HCT116 (cell line): ENCODE results near the gene ERBIN. TPM values are rescaled to one million over a fixed set of nuclear protein-coding genes. Genes with fewer than 3 reads are reported as not detected.

Source experiments
- ATAC-seq: fragments of 200-7000 bp; cut with Tn5 transposase; 2 replicates; pipeline ENCODE4 v1.9.1; 2020; ENCODE audit warnings: mild to moderate bottlenecking, moderate library complexity
- BruUV-seq: library from RNA; stranded (reverse); fragments of 400-500 nt; replicated peaks from 2 replicates; lab custom pipeline; 2021; lab: Mats Ljungman, UMichigan
- CTCF ChIA-PET: fragments of 300-600 bp; sonication (Branson Sonifier 250); formaldehyde crosslinking; loops from one replicate; lab custom pipeline; 2021; ENCODE audit warnings: antibody characterized with exemption; lab: Charles Lee
- POLR2A ChIA-PET: fragments of 300-600, 350-600 bp; sonication (Branson Sonifier 250); formaldehyde crosslinking; loops from one replicate; lab custom pipeline; 2021; ENCODE audit warnings: antibody characterized with exemption; lab: Charles Lee
- RAD21 ChIA-PET, 2 experiments: fragments of 300-600 bp; sonication (Branson Sonifier 250); formaldehyde crosslinking; loops; one replicate each; lab custom pipeline; 2023; ENCODE audit warnings: low total read pairs in 2 of 2; ENCODE audit not compliant: uncharacterized antibody in 2 of 2, unreplicated experiment in 2 of 2, low non-redundant PET in 1 of 2; lab: Charles Lee
- DNase-seq: peaks from one replicate; pipeline ENCODE4 v3.0.0-alpha.2; 2010; ENCODE audit warnings: low read depth, low spot score
- H2AFZ ChIP-seq: fragments of 200-600 bp; shearing (Covaris generic), sonication (generic); 2 replicates; pipeline ENCODE4 v1.6.1; 2017; ENCODE audit warnings: low read depth, mixed run types, mixed read lengths, antibody characterized with exemption, low read length; ENCODE audit not compliant: poor library complexity, severe bottlenecking
- H3K27ac ChIP-seq: 2 replicates; pipeline ENCODE4 v1.5.1; 2012; ENCODE audit warnings: low read depth, low read length
- H3K27me3 ChIP-seq: fragments of 200-600 bp; sonication (generic); 2 replicates; pipeline ENCODE4 v1.6.1; 2016; ENCODE audit warnings: mixed run types, low read length, mixed read lengths; ENCODE audit not compliant: insufficient read depth
- H3K36me3 ChIP-seq, 2 experiments: fragments of 200-500 bp in 1 of 2; fragments of 200-600 bp in 1 of 2; sonication (Bioruptor generic) in 1 of 2; sonication (generic) in 1 of 2; 2 replicates each; pipeline versions ENCODE4 v1.5.1 to v1.6.1; 2014 to 2016; ENCODE audit warnings: low read length in 2 of 2, inconsistent platforms in 1 of 2, mixed read lengths in 1 of 2, mixed run types in 1 of 2; ENCODE audit not compliant: insufficient read depth in 2 of 2, control insufficient read depth in 1 of 2
- H3K4me1 ChIP-seq, 2 experiments: fragments of 200-600 bp in 1 of 2; sonication (generic) in 1 of 2; 2 replicates each; pipeline versions ENCODE4 v1.5.1 to v1.6.1; 2012 to 2017; ENCODE audit warnings: low read length in 2 of 2, inconsistent platforms in 1 of 2, mild to moderate bottlenecking in 1 of 2, mixed read lengths in 1 of 2, mixed run types in 1 of 2, moderate library complexity in 1 of 2; ENCODE audit not compliant: insufficient read depth in 2 of 2, control insufficient read depth in 1 of 2
- H3K4me2 ChIP-seq: fragments of 200-600 bp; sonication (generic); 2 replicates; pipeline ENCODE4 v1.6.1; 2017; ENCODE audit warnings: mixed run types, low read length, mixed read lengths
- H3K4me3 ChIP-seq, 2 experiments: fragments of 200-600 bp in 1 of 2; sonication (generic) in 1 of 2; replicated peaks in 1 of 2; 2 replicates each; pipeline ENCODE4 v1.5.1; 2011 to 2016; ENCODE audit warnings: low read length in 2 of 2, control low read depth in 1 of 2, low read depth in 1 of 2, mild to moderate bottlenecking in 1 of 2, mixed read lengths in 1 of 2, mixed run types in 1 of 2
- H3K79me2 ChIP-seq: fragments of 200-600 bp; sonication (generic); 2 replicates; pipeline ENCODE4 v1.6.1; 2017; ENCODE audit warnings: mild to moderate bottlenecking, mixed run types, low read length, moderate library complexity, mixed read lengths; ENCODE audit not compliant: insufficient read depth
- H3K9ac ChIP-seq: fragments of 200-600 bp; sonication (generic); 2 replicates; pipeline ENCODE4 v1.6.1; 2016; ENCODE audit warnings: low read length, mixed read lengths
- H3K9me2 ChIP-seq: fragments of 200-600 bp; sonication (generic), shearing (Covaris generic); 2 replicates; pipeline ENCODE4 v1.6.1; 2017; ENCODE audit warnings: mixed run types, mild to moderate bottlenecking, moderate library complexity; ENCODE audit not compliant: insufficient read depth
- H3K9me3 ChIP-seq, 2 experiments: fragments of 200-500 bp in 1 of 2; fragments of 200-600 bp in 1 of 2; sonication (Bioruptor generic) in 1 of 2; sonication (generic) in 1 of 2; 2 replicates each; pipeline ENCODE4 v1.6.1; 2014 to 2017; ENCODE audit warnings: low read length in 2 of 2, mixed read lengths in 2 of 2, inconsistent platforms in 1 of 2, low read depth in 1 of 2, mild to moderate bottlenecking in 1 of 2, mixed run types in 1 of 2, moderate library complexity in 1 of 2; ENCODE audit not compliant: control insufficient read depth in 1 of 2, insufficient read depth in 1 of 2
- H4K20me1 ChIP-seq: fragments of 200-600 bp; sonication (generic), shearing (Covaris generic); 2 replicates; pipeline ENCODE4 v1.6.1; 2017; ENCODE audit warnings: mixed run types, mild to moderate bottlenecking, moderate library complexity; ENCODE audit not compliant: insufficient read depth
- CBX3 ChIP-seq: IDR thresholded peaks from 2 replicates; pipeline ENCODE4 v1.6.1; 2012; ENCODE audit warnings: low read depth
- CEBPB ChIP-seq: IDR thresholded peaks from 2 replicates; pipeline ENCODE4 v1.6.1; 2012; ENCODE audit warnings: low read depth
- EGR1 ChIP-seq: IDR thresholded peaks from 2 replicates; pipeline ENCODE4 v1.6.1; 2012; ENCODE audit warnings: low read depth
- EZH2phosphoT487 ChIP-seq: fragments of 200-600 bp; IDR thresholded peaks from 2 replicates; pipeline ENCODE4 v1.6.1; 2018; ENCODE audit warnings: antibody characterized with exemption, borderline replicate concordance
- JUND ChIP-seq: IDR thresholded peaks from 2 replicates; pipeline ENCODE4 v1.6.1; 2012
- POLR2A ChIP-seq: IDR thresholded peaks from 2 replicates; pipeline ENCODE4 v1.7.0; 2011; ENCODE audit warnings: borderline replicate concordance; ENCODE audit not compliant: insufficient read depth, insufficient read length; ENCODE audit errors: extremely low read depth
- RAD21 ChIP-seq: IDR thresholded peaks from 2 replicates; pipeline ENCODE4 v1.6.1; 2012; ENCODE audit warnings: low read depth, mild to moderate bottlenecking
- REST ChIP-seq: IDR thresholded peaks from 2 replicates; pipeline ENCODE4 v1.6.1; 2012; ENCODE audit warnings: low read depth
- SIN3A ChIP-seq: IDR thresholded peaks from 2 replicates; pipeline ENCODE4 v1.6.1; 2012; ENCODE audit warnings: low read depth
- ZFX ChIP-seq: fragments of 450-650 bp; IDR thresholded peaks from 2 replicates; pipeline ENCODE4 v1.6.1; 2017
- intact Hi-C: fragments of 100-400 bp; cut with micrococcal nuclease; formaldehyde crosslinking; loops from 2 replicates; pipeline ENCODE4 v1.10.0; 2022
- total RNA-seq: library from RNA; stranded (reverse); gene quantifications from one replicate; pipeline ENCODE4 v1.2.1, GENCODE V29; 2021; ENCODE audit not compliant: unreplicated experiment
- TF ChIP-seq, protein P1 (sequence below): IDR thresholded peaks from 2 replicates; pipeline ENCODE4 v1.6.1; 2011; ENCODE audit warnings: mild to moderate bottlenecking, low read length, moderate library complexity; ENCODE audit not compliant: insufficient replicate concordance; ENCODE audit errors: extremely low read depth

ERBIN gene
- total RNA-seq, 1 experiment from 2014 or later, result 57.4 TPM

DNA sequence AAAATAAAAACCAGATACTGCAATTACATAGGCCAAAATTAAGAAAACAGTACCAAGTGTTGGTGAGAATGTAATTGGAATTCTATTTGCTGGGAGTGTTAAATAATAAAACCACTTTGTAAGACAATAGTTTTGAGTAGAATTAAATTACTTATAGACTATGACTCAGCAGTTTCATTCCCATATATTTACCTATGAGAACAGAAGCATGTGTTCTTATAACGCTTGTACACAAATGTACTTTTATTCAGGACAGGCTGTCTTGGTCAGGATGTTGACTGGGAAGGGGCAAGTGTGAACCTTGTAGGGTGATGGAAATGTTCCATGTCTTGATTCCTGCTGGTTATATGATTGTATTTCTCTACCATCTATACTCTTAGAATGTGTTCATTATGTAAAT is 56.3 kb downstream of the ERBIN start:
- no peak for DNase-seq
- Histone ChIP-seq H3K9ac (no peak overlapping the region), H3K27me3 (no peaks in the 10 kb centered on the region), H3K4me2 (no peak overlapping the region), H3K79me2 (peaks cover 92% of the 10 kb centered on the region), H3K9me3 (no peaks in the 10 kb centered on the region), H3K27ac (no peak overlapping the region), H3K36me3 (no peaks in the 10 kb centered on the region), H3K9me2 (no peaks in the 10 kb centered on the region), H3K4me3 (no peak overlapping the region), H3K4me1 (peaks cover 0 to 6% of the 10 kb centered on the region in 2 experiments; a peak in 1 of 4 replicates), H4K20me1 (0 out of 2 replicates have a peak, but pooled peaks cover 4% of the 10 kb centered on the region), H2AFZ (no peak overlapping the region)
- no peak for ATAC-seq
- POLR2A ChIA-PET, result no interaction called here
- intact Hi-C loops, result no loop called here
- TF ChIP-seq, protein P1, sequence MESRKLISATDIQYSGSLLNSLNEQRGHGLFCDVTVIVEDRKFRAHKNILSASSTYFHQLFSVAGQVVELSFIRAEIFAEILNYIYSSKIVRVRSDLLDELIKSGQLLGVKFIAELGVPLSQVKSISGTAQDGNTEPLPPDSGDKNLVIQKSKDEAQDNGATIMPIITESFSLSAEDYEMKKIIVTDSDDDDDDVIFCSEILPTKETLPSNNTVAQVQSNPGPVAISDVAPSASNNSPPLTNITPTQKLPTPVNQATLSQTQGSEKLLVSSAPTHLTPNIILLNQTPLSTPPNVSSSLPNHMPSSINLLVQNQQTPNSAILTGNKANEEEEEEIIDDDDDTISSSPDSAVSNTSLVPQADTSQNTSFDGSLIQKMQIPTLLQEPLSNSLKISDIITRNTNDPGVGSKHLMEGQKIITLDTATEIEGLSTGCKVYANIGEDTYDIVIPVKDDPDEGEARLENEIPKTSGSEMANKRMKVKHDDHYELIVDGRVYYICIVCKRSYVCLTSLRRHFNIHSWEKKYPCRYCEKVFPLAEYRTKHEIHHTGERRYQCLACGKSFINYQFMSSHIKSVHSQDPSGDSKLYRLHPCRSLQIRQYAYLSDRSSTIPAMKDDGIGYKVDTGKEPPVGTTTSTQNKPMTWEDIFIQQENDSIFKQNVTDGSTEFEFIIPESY, result no peak
- no peak for TF ChIP-seq EGR1
- TF ChIP-seq ZFX, result no peak
- no peak for TF ChIP-seq CBX3
- no peak for TF ChIP-seq RAD21
- TF ChIP-seq EZH2phosphoT487, result no peak
- TF ChIP-seq POLR2A, result no peak
- TF ChIP-seq SIN3A, result no peak
- no peak for TF ChIP-seq JUND
- no peak for TF ChIP-seq CEBPB
- no peak for TF ChIP-seq REST
- no TSS peak for BruUV-seq
- RAD21 ChIA-PET, result no interaction called here
- CTCF ChIA-PET, result no interaction called here
